K562 (cell line): ENCODE measurements around the gene SNW1. TPM values are rescaled to one million over a fixed set of nuclear protein-coding genes. Genes with fewer than 3 reads are reported as not detected.

ENCODE experiments used
- ATAC-seq: fragments of 200-7000 bp; cut with Tn5 transposase; 3 replicates; pipeline ENCODE4 v1.9.1; 2020; ENCODE audit warnings: moderate library complexity
- BruUV-seq: library from RNA; stranded (reverse); fragments of 400-500 nt; replicated peaks from 2 replicates; lab custom pipeline; 2021; lab: Mats Ljungman, UMichigan
- CTCF ChIA-PET: fragments of 300-600 bp; formaldehyde crosslinking; extraction: SDS; loops from one replicate; lab custom pipeline; 2021; ENCODE audit warnings: low intra/inter-chr PET ratio; lab: Yijun Ruan, JAX
- POLR2A ChIA-PET: fragments of 300-600, 350-650 bp; sonication (Branson Sonifier 250); formaldehyde crosslinking; extraction: SDS; loops from one replicate; lab custom pipeline; 2021; ENCODE audit warnings: antibody characterized with exemption, inconsistent platforms; lab: Yijun Ruan, JAX
- DNase-seq, 4 experiments: peaks; one replicate each; pipeline versions ENCODE4 v3.0.0 to v3.0.0-alpha.2; 2011 to 2018; ENCODE audit warnings: low spot score in 3 of 4, mixed read lengths in 3 of 4; ENCODE audit errors: extremely low read depth in 1 of 4
- FAIRE-seq: peaks from 2 replicates; lab custom pipeline; 2011; peaks lifted over from hg19 to GRCh38; lab: Jason Lieb, UNC
- H2AFZ ChIP-seq: 2 replicates; pipeline ENCODE4 v1.6.0; 2011; ENCODE audit warnings: low read depth, low read length, control low read depth, inconsistent platforms
- H3K27ac ChIP-seq: fragments of 200-600 bp; 3 replicates; pipeline ENCODE4 v1.8.0; 2011; ENCODE audit warnings: low read depth, mild to moderate bottlenecking, control low read depth, inconsistent platforms, low read length, moderate library complexity, mixed read lengths; ENCODE audit errors: extremely low read depth
- H3K27me3 ChIP-seq, 2 experiments: fragments of 300-600 bp in 1 of 2; 2 replicates in 1 of 2; 3 replicates in 1 of 2; pipeline versions ENCODE4 v1.6.0 to v1.8.0; 2011; ENCODE audit warnings: inconsistent platforms in 2 of 2, low read length in 2 of 2, mild to moderate bottlenecking in 1 of 2, mixed read lengths in 1 of 2, moderate library complexity in 1 of 2; ENCODE audit not compliant: control insufficient read depth in 2 of 2, insufficient read depth in 2 of 2
- H3K36me3 ChIP-seq: fragments of 300-600 bp; 3 replicates; pipeline ENCODE4 v1.8.0; 2011; ENCODE audit warnings: mild to moderate bottlenecking, low read length, inconsistent platforms; ENCODE audit not compliant: control insufficient read depth, insufficient read depth
- H3K4me1 ChIP-seq, 2 experiments: fragments of 200-600 bp in 1 of 2; replicated peaks in 1 of 2; 2 replicates in 1 of 2; 3 replicates in 1 of 2; pipeline versions ENCODE4 v1.5.1 to v1.8.0; 2011; ENCODE audit warnings: inconsistent platforms in 2 of 2, low read length in 2 of 2, mild to moderate bottlenecking in 1 of 2, mixed read lengths in 1 of 2, moderate library complexity in 1 of 2; ENCODE audit not compliant: control insufficient read depth in 2 of 2, insufficient read depth in 2 of 2
- H3K4me2 ChIP-seq: 2 replicates; pipeline ENCODE4 v1.6.1; 2011; ENCODE audit warnings: low read length, control low read depth, inconsistent platforms, mixed read lengths; ENCODE audit not compliant: insufficient read depth
- H3K4me3 ChIP-seq: fragments of 200-600 bp; sonication (generic), shearing (Covaris generic); 2 replicates; pipeline ENCODE4 v1.5.1; 2016; ENCODE audit warnings: control low read depth, inconsistent platforms
- H3K79me2 ChIP-seq: fragments of 200-600 bp; 3 replicates; pipeline ENCODE4 v1.8.0; 2011; ENCODE audit warnings: low read length, inconsistent platforms; ENCODE audit not compliant: control insufficient read depth, insufficient read depth
- H3K9ac ChIP-seq, 2 experiments: 2 replicates each; pipeline versions ENCODE4 v1.6.0 to v1.6.1; 2011; ENCODE audit warnings: low read depth in 2 of 2, low read length in 2 of 2, control low read depth in 1 of 2, inconsistent platforms in 1 of 2, mild to moderate bottlenecking in 1 of 2, mixed read lengths in 1 of 2; ENCODE audit not compliant: insufficient read depth in 1 of 2
- H3K9me1 ChIP-seq: one replicate; pipeline ENCODE4 v1.6.0; 2011; ENCODE audit warnings: inconsistent platforms, mild to moderate bottlenecking, low read length, moderate library complexity; ENCODE audit not compliant: control insufficient read depth, insufficient read depth
- H3K9me3 ChIP-seq: replicated peaks from 2 replicates; pipeline ENCODE4 v1.5.1; 2011; ENCODE audit warnings: low read depth, low read length, inconsistent platforms; ENCODE audit not compliant: control insufficient read depth, insufficient read depth
- H4K20me1 ChIP-seq: replicated peaks from 2 replicates; pipeline ENCODE4 v1.6.1; 2011; ENCODE audit warnings: low read length, inconsistent platforms, mixed read lengths; ENCODE audit not compliant: control insufficient read depth, insufficient read depth
- ARID3A ChIP-seq: IDR thresholded peaks from 2 replicates; pipeline ENCODE4 v1.6.1; 2012; ENCODE audit warnings: low read depth, low read length, improper control_type of control experiment, borderline replicate concordance
- BRCA1 ChIP-seq, 2 experiments: fragments of 450-650 bp in 1 of 2; sonication (generic) in 1 of 2; formaldehyde crosslinking in 1 of 2; IDR thresholded peaks; 2 replicates each; pipeline versions ENCODE4 v1.5.0 to v1.6.1; 2017 to 2020; ENCODE audit warnings: mild to moderate bottlenecking in 1 of 2, missing genetic modification reagents in 1 of 2
- CBX5 ChIP-seq: IDR thresholded peaks from 2 replicates; pipeline ENCODE4 v1.6.1; 2014; ENCODE audit warnings: low read depth, borderline replicate concordance
- E2F6 ChIP-seq, 2 experiments: IDR thresholded peaks; 2 replicates each; pipeline ENCODE4 v1.6.1; 2011; ENCODE audit warnings: borderline replicate concordance in 1 of 2, control low read depth in 1 of 2, low read depth in 1 of 2, low read length in 1 of 2, mild to moderate bottlenecking in 1 of 2, mixed read lengths in 1 of 2, moderate library complexity in 1 of 2; ENCODE audit not compliant: insufficient read depth in 1 of 2, insufficient read length in 1 of 2, poor library complexity in 1 of 2, severe bottlenecking in 1 of 2; ENCODE audit errors: extremely low read depth in 1 of 2
- FOXK1 ChIP-seq: sonication (generic); formaldehyde crosslinking; IDR thresholded peaks from 2 replicates; pipeline ENCODE4 v1.8.0; 2022; ENCODE audit warnings: missing genetic modification reagents, mild to moderate bottlenecking, borderline replicate concordance
- FOXP4 ChIP-seq: sonication (generic); formaldehyde crosslinking; IDR thresholded peaks from 2 replicates; pipeline ENCODE4 v1.8.0; 2022; ENCODE audit warnings: mild to moderate bottlenecking, missing genetic modification reagents, borderline replicate concordance
- NCOA6 ChIP-seq: fragments of 450-650 bp; IDR thresholded peaks from 2 replicates; pipeline ENCODE4 v1.6.1; 2017; ENCODE audit warnings: mild to moderate bottlenecking
- SRF ChIP-seq, 2 experiments: fragments of 250-450, 450-650 bp in 1 of 2; sonication (Bioruptor Pico) in 1 of 2; sonication (generic) in 1 of 2; formaldehyde crosslinking; IDR thresholded peaks; 2 replicates each; pipeline versions ENCODE4 v1.5.0 to v1.5.1; 2020 to 2022; ENCODE audit warnings: mild to moderate bottlenecking in 1 of 2, missing genetic modification reagents in 1 of 2
- SRSF9 ChIP-seq: fragments of 200-400 bp; formaldehyde crosslinking; IDR thresholded peaks from 2 replicates; pipeline ENCODE4 v1.6.1; 2017; ENCODE audit warnings: low read depth, low read length, borderline replicate concordance
- TSHZ1 ChIP-seq: fragments of 250-450 bp; sonication (Bioruptor Pico); IDR thresholded peaks from 2 replicates; pipeline ENCODE4 v1.4.0; 2020; ENCODE audit warnings: mild to moderate bottlenecking, moderate library complexity
- ZBTB1 ChIP-seq: sonication (generic); formaldehyde crosslinking; IDR thresholded peaks from 2 replicates; pipeline ENCODE4 v1.8.1; 2023; ENCODE audit warnings: missing genetic modification reagents, low read depth, mild to moderate bottlenecking, borderline replicate concordance
- ZNF316 ChIP-seq: fragments of 450-650 bp; IDR thresholded peaks from 2 replicates; pipeline ENCODE4 v1.6.1; 2016
- WGBS: fragments of 100-300 bp; shearing (Covaris generic); methylation state at CpG from one replicate; pipeline ENCODE4 v1.1.6; 2016; ENCODE audit warnings: low coverage, mixed read lengths; ENCODE audit not compliant: insufficient coverage; ENCODE audit errors: missing lambda C conversion rate; 5-methylcytosine and 5-hydroxymethylcytosine counted together
- in situ Hi-C: fragments of 300-500 bp; cut with MboI; formaldehyde crosslinking; loops from 4 replicates; pipeline ENCODE4 v1.15.0; 2018; ENCODE audit warnings: inconsistent platforms, mixed read lengths
- intact Hi-C: fragments of 100-400 bp; cut with micrococcal nuclease; formaldehyde crosslinking; loops from 2 replicates; pipeline ENCODE4 v1.14.2; 2022
- polyA plus RNA-seq, 8 experiments: library from polyadenylated mRNA; depleted of rRNA in 4 of 8; stranded (reverse) in 5 of 8; unstranded in 3 of 8; fragments of >200 nt; fragmentation: Nextera tagmentation in 2 of 8; fragmentation: Illumina TruSeq in 1 of 8; extraction: Ambion mirVana in 2 of 8; extraction: Trizol in 1 of 8; gene quantifications; 2 replicates each; pipeline versions ENCODE4 v1.2.1 to v1.2.3, GENCODE V29; 2011 to 2014; ENCODE audit warnings: inconsistent platforms in 1 of 8, missing spikeins in 1 of 8
- total RNA-seq, 7 experiments: library from RNA; depleted of rRNA in 6 of 7; stranded (reverse); fragments of >200 nt in 6 of 7; fragmentation: Illumina TruSeq in 2 of 7; extraction: Trizol in 2 of 7; gene quantifications; 2 replicates each; pipeline versions ENCODE4 v1.2.1 to v1.2.3, GENCODE V29; 2011 to 2021; ENCODE audit warnings: low replicate concordance in 1 of 7

The SNW1 gene
- total and polyA plus RNA-seq, 9 of the 15 experiments (the other 6 are each of a cell fraction or from before 2014, with no cell fraction given) = 64.4 to 143 (median 98.2) TPM

GRCh38 chr14:77722301-77722700 lies 38.7 kb downstream of the SNW1 start:
- ATAC-seq (no peak), FAIRE-seq (no peak), DNase-seq (no peak)
- H4K20me1 ChIP-seq = no peaks in the 10 kb centered on the region
- no peaks in the 10 kb centered on the region for H3K9me1 ChIP-seq
- WGBS = 90% methylated on average over 3 of the region's 3 CpGs
- no peaks in the 10 kb centered on the region for H3K4me1 ChIP-seq
- H3K79me2 ChIP-seq = no peaks in the 10 kb centered on the region
- ChIA-PET CTCF (no interaction called here), POLR2A (interaction anchor here (1.3 kb wide), 1 partner anchor 19 kb away, joined by 3 read pairs; no protein-coding TSS in a partner anchor)
- in situ Hi-C loops = no loop called here
- intact Hi-C loops = no loop called here
- H3K4me2 ChIP-seq = no peak overlapping the region
- H3K36me3 ChIP-seq = peaks cover 92% of the 10 kb centered on the region
- H3K9me3 ChIP-seq = no peaks in the 10 kb centered on the region
- H2AFZ ChIP-seq = no peak overlapping the region
- H3K9ac ChIP-seq = no peak overlapping the region
- no peak overlapping the region for H3K27ac ChIP-seq
- no TSS peak for BruUV-seq
- no peak overlapping the region for H3K4me3 ChIP-seq
- no peaks in the 10 kb centered on the region for H3K27me3 ChIP-seq
- TF ChIP-seq NCOA6 (no peak), ARID3A (no peak), SRF (CRISPR knock-in tag; IDR thresholded peaks at IDR 0.05) (no peak), TSHZ1 (CRISPR knock-in tag) (no peak), FOXK1 (CRISPR knock-in tag) (no peak), E2F6 (IDR thresholded peaks at IDR 0.05; ENCODE audit: borderline replicate concordance in 1 of 2, extremely low read depth in 1 of 2, insufficient read depth in 1 of 2, insufficient read length in 1 of 2, low read depth in 1 of 2, low read length in 1 of 2, poor library complexity in 1 of 2, severe bottlenecking in 1 of 2) (no peak), FOXP4 (CRISPR knock-in tag) (no peak), ZNF316 (no peak), ZBTB1 (no peak), SRSF9 (no peak), BRCA1 (IDR thresholded peaks at IDR 0.05) (no peak), BRCA1 (CRISPR knock-in tag; IDR thresholded peaks at IDR 0.05) (no peak), CBX5 (no peak)
